ENCODE measurements around the gene MAGI2. TPM values are rescaled to one million over a fixed set of nuclear protein-coding genes. Genes with fewer than 3 reads are reported as not detected.

MAGI2 gene
- total and polyA plus RNA-seq, 2 donors (not counting 3 experiments of a cell fraction or from before 2014, with no cell fraction given) = 0.28 to 6.0 TPM

DNA sequence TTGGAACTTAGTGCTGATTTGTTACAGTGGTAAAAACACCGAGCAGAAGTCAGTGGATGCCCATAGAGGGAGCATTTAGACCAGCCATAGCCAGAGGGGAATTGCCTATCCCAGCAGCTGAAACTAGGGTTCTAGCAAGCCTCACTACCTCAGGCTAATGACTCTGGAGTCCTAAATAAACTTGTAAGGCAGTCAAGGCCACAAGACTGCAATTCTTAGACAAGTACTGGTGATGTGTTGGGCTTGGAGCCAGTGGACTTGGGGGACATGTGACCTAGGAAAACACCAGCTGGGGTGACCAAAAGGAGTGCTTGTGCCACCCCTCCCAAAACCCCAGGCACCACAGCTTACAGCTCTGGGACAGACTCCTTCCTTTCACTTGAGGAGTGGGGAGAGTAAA is 209.0 kb downstream of the MAGI2 start:
- Histone ChIP-seq H2AFZ (ENCODE audit: low read depth, low read length) (no peak overlapping the region), H3K27ac (ENCODE audit: insufficient read depth, low read depth, low read length) (no peak overlapping the region), H3K9me3 (replicated peaks; ENCODE audit: control insufficient read depth, insufficient read depth, low read length) (no peaks in the 10 kb centered on the region), H3K79me2 (ENCODE audit: control insufficient read depth, insufficient read depth, low read length) (no peaks in the 10 kb centered on the region), H4K20me1 (replicated peaks; ENCODE audit: control insufficient read depth, extremely low read depth, insufficient read depth, low read length) (no peaks in the 10 kb centered on the region), H3K9me1 (replicated peaks; ENCODE audit: control insufficient read depth, extremely low read depth, insufficient read depth, low read length) (no peaks in the 10 kb centered on the region), H3K4me1 (ENCODE audit: control insufficient read depth, extremely low read depth, insufficient read depth, low read length) (no peaks in the 10 kb centered on the region), H3K4me3 (replicated peaks in 1 of 3; ENCODE audit: insufficient read depth in 1 of 3, low read depth in 1 of 3, low read length in 3 of 3) (no peak overlapping the region), H3K27me3 (ENCODE audit: control insufficient read depth in 2 of 2, insufficient read depth in 2 of 2, low read length in 2 of 2) (no peaks in the 10 kb centered on the region), H3K4me2 (ENCODE audit: insufficient read depth, low read length) (no peak overlapping the region), H3K36me3 (ENCODE audit: control insufficient read depth in 2 of 2, extremely low read depth in 1 of 2, insufficient read depth in 2 of 2, low read length in 2 of 2) (no peaks in the 10 kb centered on the region), H3K9ac (replicated peaks; ENCODE audit: extremely low read depth, insufficient read depth, low read length) (no peak overlapping the region)
- FAIRE-seq (no peak), DNase-seq (ENCODE audit: low read depth, low spot score) (no peak)
- intact Hi-C loops (cut with micrococcal nuclease) = no loop called here
- dilution Hi-C loops (cut with MboI; ENCODE audit: extremely low pct_ligation_motif_present, low sequenced_read_pairs) = no loop called here
- POLR2A ChIA-PET = no interaction called here
- TF ChIP-seq CTCF (IDR thresholded peaks at IDR 0.05; ENCODE audit: extremely low read depth in 1 of 2, insufficient read depth in 1 of 2, low read depth in 1 of 2, low read length in 2 of 2) = no peak
- no peak for TF ChIP-seq POLR2A (IDR thresholded peaks at IDR 0.05; ENCODE audit: low read depth, low read length)
- TF ChIP-seq GATA2 (IDR thresholded peaks at IDR 0.05; ENCODE audit: insufficient read depth, insufficient read length, low read depth, low read length) = no peak
- no peak for TF ChIP-seq MYC (IDR thresholded peaks at IDR 0.05; ENCODE audit: low read depth, low read length)
- TF ChIP-seq, protein P1, sequence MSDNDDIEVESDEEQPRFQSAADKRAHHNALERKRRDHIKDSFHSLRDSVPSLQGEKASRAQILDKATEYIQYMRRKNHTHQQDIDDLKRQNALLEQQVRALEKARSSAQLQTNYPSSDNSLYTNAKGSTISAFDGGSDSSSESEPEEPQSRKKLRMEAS (IDR thresholded peaks at IDR 0.05; ENCODE audit: insufficient read depth, insufficient read length) = no peak
- TF ChIP-seq EZH2 (IDR thresholded peaks at IDR 0.05; ENCODE audit: borderline replicate concordance, low read depth, low read length, severe bottlenecking) = no peak
- no peak for TF ChIP-seq JUN (IDR thresholded peaks at IDR 0.05; ENCODE audit: borderline replicate concordance, insufficient read depth, insufficient read length, low read depth)
- no peak for TF ChIP-seq FOS (IDR thresholded peaks at IDR 0.05; ENCODE audit: borderline replicate concordance, insufficient read depth, low read length)
- TF ChIP-seq POLR2AphosphoS5 (IDR thresholded peaks at IDR 0.05; ENCODE audit: insufficient read depth, low read depth, low read length) = no peak
- CTCF ChIA-PET = no interaction called here
- no TSS peak for BruUV-seq (replicated peaks)
